Measurements from ENCODE around the gene SEC14L3. TPM values are rescaled to one million over a fixed set of nuclear protein-coding genes. Genes with fewer than 3 reads are reported as not detected.

SEC14L3 gene
- total RNA-seq, 1 donor from 2014 or later = 2.9 TPM

- peak; percentile 100 for DNase-seq (ENCODE audit: low spot score)
Observed at GRCh38 chr22:30423959-30424533, 47.8 kb downstream of the SEC14L3 start.

- no peak for DNase-seq (ENCODE audit: low spot score)
Observed at GRCh38 chr22:30423301-30423958, 48.4 kb downstream of the SEC14L3 start.

GRCh38 chr22:30422481-30423300 lies 49.1 kb downstream of the SEC14L3 start:
- DNase-seq (ENCODE audit: low spot score) = peak; percentile 72

GRCh38 chr22:30421695-30422480 lies 49.9 kb downstream of the SEC14L3 start:
- DNase-seq (ENCODE audit: low spot score) = no peak

GRCh38 chr22:30420347-30421125 lies 51.3 kb downstream of the SEC14L3 start:
- DNase-seq (ENCODE audit: low spot score) = no peak

GRCh38 chr22:30416837-30417236 lies 55.0 kb downstream of the SEC14L3 start:
- no peak for DNase-seq (ENCODE audit: low spot score)

- no peak for DNase-seq (ENCODE audit: low spot score)
Observed at GRCh38 chr22:30416403-30416802, 55.4 kb downstream of the SEC14L3 start.

GRCh38 chr22:30414525-30415047 lies 57.2 kb downstream of the SEC14L3 start:
- DNase-seq (ENCODE audit: low spot score) = no peak

GRCh38 chr22:30413745-30414524 lies 57.9 kb downstream of the SEC14L3 start:
- no peak for DNase-seq (ENCODE audit: low spot score)

- no peak for DNase-seq (ENCODE audit: low spot score)
Observed at GRCh38 chr22:30413001-30413400, 58.8 kb downstream of the SEC14L3 start.

GRCh38 chr22:30411780-30412179 lies 60.0 kb downstream of the SEC14L3 start:
- DNase-seq (ENCODE audit: low spot score) = no peak

Other genes starting within 250 kb of the SEC14L3 start
- gene LIF, start 225.3 kb downstream of the SEC14L3 start, total RNA-seq (ENCODE audit: insufficient read depth, low replicate concordance) = 1.7 TPM
- gene OSM, start 205.2 kb downstream of the SEC14L3 start, total RNA-seq (ENCODE audit: insufficient read depth, low replicate concordance) = 4.8 TPM
- gene CASTOR1, start 182.5 kb downstream of the SEC14L3 start, total RNA-seq (ENCODE audit: insufficient read depth, low replicate concordance) = 9.1 TPM
- 40.0 TPM for gene TBC1D10A, start 145.1 kb downstream of the SEC14L3 start, total RNA-seq (ENCODE audit: insufficient read depth, low replicate concordance)
- 27.7 TPM for gene SF3A1, start 115.1 kb downstream of the SEC14L3 start, total RNA-seq (ENCODE audit: insufficient read depth, low replicate concordance)
- gene CCDC157, start 115.0 kb downstream of the SEC14L3 start, total RNA-seq (ENCODE audit: insufficient read depth, low replicate concordance) = 1.7 TPM
- gene RNF215, start 84.6 kb downstream of the SEC14L3 start, total RNA-seq (ENCODE audit: insufficient read depth, low replicate concordance) = 30.1 TPM
- 0.48 TPM for gene SEC14L2, start 75.0 kb downstream of the SEC14L3 start, total RNA-seq (ENCODE audit: insufficient read depth, low replicate concordance)
- 7.9 TPM for gene MTFP1, start 46.2 kb downstream of the SEC14L3 start, total RNA-seq (ENCODE audit: insufficient read depth, low replicate concordance)
- gene SEC14L4, start 33.7 kb upstream of the SEC14L3 start, total RNA-seq (ENCODE audit: insufficient read depth, low replicate concordance) = not detected
- gene SEC14L6, start 74.7 kb upstream of the SEC14L3 start, total RNA-seq (ENCODE audit: insufficient read depth, low replicate concordance) = 2.4 TPM
- gene GAL3ST1, start 102.6 kb upstream of the SEC14L3 start, total RNA-seq (ENCODE audit: insufficient read depth, low replicate concordance) = not detected
- 43.1 TPM for gene PES1, start 119.9 kb upstream of the SEC14L3 start, total RNA-seq (ENCODE audit: insufficient read depth, low replicate concordance)
- gene TCN2, start 135.2 kb upstream of the SEC14L3 start, total RNA-seq (ENCODE audit: insufficient read depth, low replicate concordance) = 3.1 TPM
- gene SLC35E4, start 163.8 kb upstream of the SEC14L3 start, total RNA-seq (ENCODE audit: insufficient read depth, low replicate concordance) = 1.2 TPM
- gene DUSP18, start 195.9 kb upstream of the SEC14L3 start, total RNA-seq (ENCODE audit: insufficient read depth, low replicate concordance) = 9.1 TPM
- 16.9 TPM for gene OSBP2, start 222.9 kb upstream of the SEC14L3 start, total RNA-seq (ENCODE audit: insufficient read depth, low replicate concordance)

Data from umbilical cord (tissue), 2 donors.